Left renal pelvis (tissue), 4 donors: ENCODE measurements around the gene TLE1. TPM values are rescaled to one million over a fixed set of nuclear protein-coding genes. Genes with fewer than 3 reads are reported as not detected.
"Not testable (repeated sequence)": the region's sequence is repeated elsewhere in the genome, so short reads cannot be mapped to it uniquely, and the experiment has no call there.

Experiments
- DNase-seq, 4 donors: peaks; one replicate each; pipeline ENCODE4 v3.0.0-alpha.2; 2013; ENCODE audit warnings: low read depth in 4 of 4, low spot score in 3 of 4
- polyA plus RNA-seq, 4 donors: library from polyadenylated mRNA; unstranded; fragments of 120-200 nt; gene quantifications; one replicate each; pipeline ENCODE4 v1.2.1, GENCODE V29; 2013; ENCODE audit not compliant: insufficient read length in 4 of 4

The TLE1 gene
- polyA plus RNA-seq, 4 donors: 64.2 to 111 (median 72.5) TPM

- DNase-seq: no peak
Observed at GRCh38 chr9:81656871-81657337, 32.4 kb downstream of the TLE1 start.

GRCh38 chr9:81656004-81656403, 33.3 kb downstream of the TLE1 start:
- DNase-seq: no peak

DNA sequence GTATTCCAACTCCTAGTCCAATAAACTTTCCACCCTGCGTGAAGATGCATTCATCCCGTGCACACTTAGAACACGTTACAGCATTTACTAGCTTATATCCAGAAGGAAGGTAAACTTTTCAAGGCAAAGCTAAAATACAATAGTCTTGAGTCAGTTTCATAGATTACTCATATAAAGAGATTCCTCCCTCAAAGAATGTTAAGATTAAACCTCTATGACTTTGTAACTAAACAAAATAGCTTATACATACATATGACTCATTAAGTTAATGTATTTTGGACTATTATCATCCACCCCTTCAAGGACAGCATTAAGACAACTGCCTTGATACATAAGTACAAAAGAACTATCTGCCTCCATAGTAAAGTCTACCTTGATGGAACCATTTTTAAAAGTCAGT, 36.1 kb downstream of the TLE1 start:
- no peak for DNase-seq

GRCh38 chr9:81652058-81652687, 37.2 kb downstream of the TLE1 start:
- no peak for DNase-seq

- no peak for DNase-seq
Observed at GRCh38 chr9:81650586-81651515, 38.5 kb downstream of the TLE1 start.

DNA sequence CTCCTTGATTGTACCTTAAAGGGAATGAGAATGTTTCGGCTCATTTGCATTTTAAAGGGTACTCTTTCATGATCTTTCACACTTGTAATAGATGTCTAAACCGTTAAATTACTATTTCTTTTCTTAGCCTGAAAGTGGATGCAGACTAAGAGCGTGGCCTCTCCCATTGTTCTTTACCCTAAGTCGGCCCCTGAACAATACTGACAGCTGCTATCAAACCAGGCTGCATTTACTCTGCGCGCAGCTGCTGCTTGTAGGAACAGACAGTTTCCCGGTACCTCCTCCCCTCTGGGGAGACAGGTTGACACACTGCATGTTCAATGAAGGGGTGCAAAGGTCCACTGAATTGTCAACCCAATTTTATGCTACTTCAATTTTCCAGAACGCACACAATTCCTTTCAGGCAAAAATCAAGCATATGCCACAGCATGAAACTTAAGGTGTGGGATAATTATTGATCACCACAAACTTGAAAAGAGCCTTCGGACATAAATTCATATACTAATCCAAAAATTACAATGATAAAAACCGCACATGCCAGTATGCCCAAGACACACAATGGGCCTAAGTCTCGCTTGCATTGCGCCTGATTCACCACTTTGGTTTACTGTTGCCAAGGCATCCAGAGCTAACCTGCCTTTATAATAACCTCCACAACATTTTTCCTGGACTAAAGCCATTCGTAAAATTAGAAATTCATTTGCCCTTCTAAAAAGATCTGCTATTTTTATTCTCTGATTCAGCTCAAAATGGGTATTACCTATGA, 39.7 kb downstream of the TLE1 start:
- no peak for DNase-seq

DNA sequence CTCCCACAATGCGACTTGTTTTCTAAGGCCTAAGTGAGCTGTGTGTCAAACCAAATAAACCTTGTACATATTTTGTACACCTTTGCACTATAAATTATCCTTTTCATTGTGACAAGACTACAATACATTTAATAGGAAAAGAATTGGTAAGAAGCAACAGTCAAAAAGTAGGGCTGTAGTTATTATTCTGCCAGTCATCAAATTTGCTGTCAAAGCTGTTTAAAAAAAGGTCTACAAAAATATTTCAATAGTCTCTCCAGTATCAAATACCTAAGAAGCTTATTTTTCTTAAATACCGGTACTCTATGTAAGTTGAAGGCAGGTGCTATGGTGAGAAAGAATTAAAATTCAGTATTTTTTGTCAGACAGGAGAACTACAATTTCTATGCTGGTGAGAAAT, 40.5 kb downstream of the TLE1 start:
- no peak for DNase-seq

DNA sequence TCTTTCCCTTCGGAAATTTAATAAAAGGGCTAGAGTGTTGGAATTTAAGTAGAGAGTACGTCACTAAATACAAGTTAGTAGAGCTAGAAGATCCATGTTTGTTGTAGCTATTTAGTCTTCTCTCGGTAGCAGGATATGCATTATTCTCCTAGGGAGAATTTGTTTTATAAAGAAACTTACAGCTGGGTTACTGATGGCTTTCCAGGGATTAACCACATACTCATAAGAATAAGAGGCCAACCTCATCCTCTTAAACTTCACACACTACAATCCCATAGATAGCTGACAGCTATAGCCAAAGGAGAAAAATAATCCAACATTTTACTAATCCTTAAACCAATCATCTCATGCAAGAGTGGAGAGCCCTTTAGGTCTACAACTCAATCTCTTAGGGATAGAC, 43.0 kb downstream of the TLE1 start:
- DNase-seq: no peak

DNA sequence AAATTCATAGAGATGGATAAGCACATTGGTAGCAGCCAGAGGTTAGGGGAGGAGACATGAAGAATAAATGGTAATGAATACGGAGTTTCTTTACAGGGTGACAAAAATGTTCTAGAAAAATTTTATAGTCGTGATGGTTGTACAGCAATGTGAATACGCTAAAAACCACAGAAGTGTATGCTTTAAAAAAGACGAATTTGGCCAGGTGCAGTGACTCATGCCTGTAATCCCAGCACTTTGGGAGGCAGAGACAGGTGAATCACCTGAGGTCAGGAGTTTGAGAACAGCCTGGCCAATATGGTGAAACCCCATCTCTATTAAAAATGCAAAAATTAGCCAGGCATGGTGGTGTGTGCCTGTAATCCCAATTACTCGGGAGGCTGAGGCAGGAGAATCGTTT, 44.8 kb downstream of the TLE1 start:
- not testable (repeated sequence) for DNase-seq

DNA sequence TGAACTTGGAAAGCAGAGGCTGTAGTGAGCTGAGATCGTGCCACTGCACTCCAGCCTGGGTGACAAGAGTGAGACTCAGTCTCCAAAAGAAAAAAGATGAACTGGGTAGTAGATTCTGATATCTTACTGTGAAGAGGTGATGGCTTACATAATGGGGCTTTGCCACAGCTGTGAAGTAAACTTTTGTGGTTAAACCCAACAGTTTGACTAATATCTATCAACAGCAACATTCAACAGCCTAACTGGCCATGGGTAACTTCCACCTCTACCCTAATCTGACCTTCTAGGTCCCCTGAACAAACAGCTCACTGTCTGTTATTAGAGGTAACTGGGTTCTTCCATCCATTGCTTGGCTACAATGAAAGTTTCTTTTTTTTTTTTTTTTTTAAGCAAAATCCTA, 52.1 kb downstream of the TLE1 start:
- no peak for DNase-seq

DNA sequence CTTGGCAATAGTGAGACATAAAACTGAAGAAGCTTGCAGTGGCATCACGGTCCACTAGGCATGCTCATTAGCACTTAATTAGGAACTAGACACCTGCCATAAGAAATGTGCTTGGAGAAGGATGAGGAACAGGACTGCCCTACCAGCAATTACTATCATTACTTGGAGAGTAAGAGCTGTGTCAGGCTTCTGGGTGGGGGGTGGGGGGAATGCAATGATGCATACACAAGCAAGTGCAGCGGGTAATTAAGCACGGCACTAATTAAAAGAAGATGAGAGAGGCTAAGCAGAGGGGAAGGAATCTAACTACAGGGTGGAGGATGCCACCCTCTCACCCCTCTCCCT, 53.1 kb downstream of the TLE1 start:
- no peak for DNase-seq

DNA sequence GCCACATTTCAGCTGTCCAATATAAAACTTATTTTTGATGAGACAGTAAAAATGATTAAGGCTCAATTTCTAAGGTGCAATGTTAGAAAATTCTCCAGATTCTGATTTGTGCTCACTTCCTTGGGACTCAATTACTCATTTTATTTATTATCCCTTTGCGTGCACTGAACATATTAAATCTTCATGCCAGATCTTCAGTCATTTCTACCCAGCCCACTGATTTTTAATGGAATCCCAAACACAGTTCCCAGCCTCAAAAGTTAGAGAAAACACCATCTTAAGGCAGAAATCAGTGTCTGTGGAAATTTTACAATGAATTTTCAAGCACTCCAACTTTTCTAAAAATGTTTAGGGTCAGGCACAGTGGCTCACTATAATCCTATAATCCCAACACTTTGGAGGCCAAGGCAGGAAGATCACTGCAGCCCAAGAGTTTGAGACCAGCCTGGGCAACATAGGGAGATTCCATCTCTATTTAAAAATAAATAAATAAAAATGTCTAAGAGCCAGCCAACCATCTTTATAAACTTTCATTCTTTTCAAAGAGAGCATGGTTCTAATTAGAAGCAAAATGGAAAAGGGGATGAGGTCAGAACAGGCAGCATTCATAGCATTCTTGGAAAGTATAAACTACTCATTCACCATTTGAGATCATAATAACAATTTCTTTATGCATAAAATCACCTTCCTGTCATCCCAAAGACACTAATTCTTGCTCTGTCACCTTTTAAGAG, 53.7 kb downstream of the TLE1 start:
- DNase-seq: no peak

GRCh38 chr9:81634915-81635516, 54.3 kb downstream of the TLE1 start:
- no peak for DNase-seq

DNA sequence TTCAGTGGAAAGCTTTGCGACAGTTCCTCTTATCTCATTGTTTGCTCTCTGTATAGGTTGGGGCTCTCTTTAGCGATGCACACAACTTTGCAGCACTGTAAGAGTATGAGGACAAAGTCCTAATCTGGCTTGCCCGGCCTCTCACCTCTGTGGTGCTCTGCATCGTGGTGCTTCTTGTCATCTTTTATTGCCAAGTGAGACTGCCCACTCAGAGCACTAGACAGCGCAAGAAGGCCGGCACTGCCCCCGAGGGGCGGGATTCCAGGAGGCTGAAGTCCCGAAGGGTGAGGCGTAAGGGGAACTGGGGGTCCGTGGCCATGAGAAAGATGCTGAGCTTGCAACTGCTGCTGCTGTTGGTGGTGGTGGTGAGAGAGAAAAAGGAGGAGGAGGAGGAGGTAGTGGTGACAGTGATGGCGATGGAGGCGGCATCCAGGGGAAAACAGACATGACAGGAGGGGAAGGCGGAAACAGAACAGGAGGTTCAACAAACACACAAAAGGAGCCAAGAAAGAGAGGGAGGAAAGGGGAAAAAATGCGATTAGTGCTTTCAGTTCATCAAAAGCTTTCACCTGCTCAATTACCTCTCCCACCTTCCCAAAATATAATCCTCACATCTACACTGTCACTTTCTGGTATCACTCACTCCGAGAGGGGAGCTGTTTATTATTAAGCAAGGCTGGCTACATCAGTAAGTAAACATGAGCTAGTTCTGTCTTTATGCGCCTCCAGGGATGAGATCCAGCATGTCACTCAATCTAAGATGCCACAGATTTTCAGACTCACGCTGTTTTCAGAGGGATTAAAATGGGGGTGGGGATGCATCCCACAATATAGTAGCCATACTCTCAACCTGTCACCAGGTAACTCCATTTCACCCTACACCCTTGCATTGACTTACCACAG, 55.1 kb downstream of the TLE1 start:
- no peak for DNase-seq

DNA sequence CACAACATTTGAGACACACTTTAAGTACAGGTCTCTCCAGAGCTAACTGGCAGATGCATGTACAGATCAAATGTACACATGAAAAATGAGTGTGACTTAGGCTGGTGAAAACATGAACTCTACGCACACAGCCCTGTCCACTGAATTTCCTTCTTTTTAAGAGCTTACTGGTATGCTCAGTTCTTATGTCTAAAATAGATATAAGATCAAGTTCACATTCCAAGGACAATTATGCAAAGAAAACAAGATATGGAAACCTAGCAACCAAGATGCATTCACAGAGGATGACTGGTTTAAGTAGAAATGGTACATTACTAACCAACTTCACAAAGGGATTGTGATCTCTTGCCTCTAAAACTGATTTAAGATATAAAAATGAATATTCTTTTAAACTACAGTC, 56.7 kb downstream of the TLE1 start:
- no peak for DNase-seq

DNA sequence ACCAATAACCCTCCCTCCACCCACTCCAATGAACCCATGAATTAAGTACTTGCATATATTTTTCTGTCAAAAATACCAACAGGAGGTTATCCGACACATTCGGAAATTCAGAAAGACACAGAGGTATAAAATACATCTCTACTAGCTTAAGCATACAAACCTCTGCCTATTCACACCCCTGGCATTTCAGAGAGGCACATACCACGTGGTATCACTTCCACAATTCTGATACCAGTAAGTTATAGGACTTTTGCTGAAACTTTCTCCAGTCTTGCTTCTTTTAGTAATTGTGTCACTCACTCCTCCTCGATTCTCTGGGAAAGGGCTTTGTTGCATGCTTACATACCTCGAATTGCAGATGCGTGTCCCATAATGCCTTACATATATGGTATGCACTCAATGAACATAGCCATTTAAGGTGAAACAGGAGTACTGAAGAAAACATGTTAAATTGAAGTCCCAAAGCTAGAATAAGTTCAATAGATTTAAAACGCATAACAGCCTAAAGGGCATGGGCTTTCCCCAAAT, 58.1 kb downstream of the TLE1 start:
- no peak for DNase-seq

- DNase-seq: no peak
Observed at GRCh38 chr9:81629440-81629839, 59.9 kb downstream of the TLE1 start.

GRCh38 chr9:81628897-81629296, 60.5 kb downstream of the TLE1 start:
- no peak for DNase-seq

- DNase-seq: no peak
Observed at GRCh38 chr9:81627481-81627880, 61.9 kb downstream of the TLE1 start.
